AG04450 (cell line): ENCODE data around the gene COMP. TPM values are rescaled to one million over a fixed set of nuclear protein-coding genes. Genes with fewer than 3 reads are reported as not detected.

Experiments used
- CTCF ChIA-PET: fragments of 300-600, 350-600 bp; formaldehyde crosslinking; extraction: SDS; loops from one replicate; lab custom pipeline; 2022; ENCODE audit warnings: antibody characterized with exemption, inconsistent platforms; lab: Charles Lee
- POLR2A ChIA-PET: fragments of 350-600 bp; formaldehyde crosslinking; extraction: SDS; loops from one replicate; lab custom pipeline; 2021; ENCODE audit warnings: antibody characterized with exemption, inconsistent platforms; lab: Yijun Ruan, JAX
- DNase-seq: peaks from one replicate; pipeline ENCODE4 v3.0.0-alpha.2; 2011; ENCODE audit warnings: low read depth, low spot score
- H3K27ac ChIP-seq: one replicate; pipeline ENCODE4 v1.5.1; 2012; ENCODE audit warnings: low read depth, low read length, control low read depth
- H3K27me3 ChIP-seq: one replicate; pipeline ENCODE4 v1.6.0; 2012; ENCODE audit warnings: low read length; ENCODE audit not compliant: control insufficient read depth, insufficient read depth
- H3K4me3 ChIP-seq: 2 replicates; pipeline ENCODE4 v1.5.1; 2011; ENCODE audit warnings: mild to moderate bottlenecking, low read depth, low read length, control low read depth
- H3K9me3 ChIP-seq: 2 replicates; pipeline ENCODE4 v1.5.1; 2012; ENCODE audit warnings: low read length; ENCODE audit not compliant: control insufficient read depth, insufficient read depth
- CTCF ChIP-seq: IDR thresholded peaks from 2 replicates; pipeline ENCODE4 v1.5.1; 2011; ENCODE audit warnings: low read depth, low read length, control low read depth, inconsistent platforms
- polyA plus RNA-seq: library from polyadenylated mRNA; depleted of rRNA; stranded (reverse); fragments of >200 nt; gene quantifications from 2 replicates; pipeline ENCODE4 v1.2.3, GENCODE V29; 2011

COMP gene
- polyA plus RNA-seq, 1 experiment, result 0.09 TPM

GRCh38 chr19:18781047-18781600 lies 10.0 kb downstream of the COMP start:
- Histone ChIP-seq H3K9me3 (peaks cover 7% of the 10 kb centered on the region; the same call in 1 of the 2 replicates), H3K4me3 (no peak overlapping the region), H3K27ac (no peak overlapping the region), H3K27me3 (peaks cover 2% of the 10 kb centered on the region)
- TF ChIP-seq CTCF, result no peak
- POLR2A ChIA-PET, result no interaction called here
- CTCF ChIA-PET, result no interaction called here
- no peak for DNase-seq

GRCh38 chr19:18780631-18781030 lies 10.5 kb downstream of the COMP start:
- H3K27me3 ChIP-seq, result no peaks in the 10 kb centered on the region
- CTCF ChIA-PET, result no interaction called here
- POLR2A ChIA-PET, result no interaction called here

GRCh38 chr19:18780081-18780480 lies 11.0 kb downstream of the COMP start:
- Histone ChIP-seq H3K9me3 (peaks cover 7% of the 10 kb centered on the region; the same call in 1 of the 2 replicates), H3K27me3 (no peaks in the 10 kb centered on the region), H3K27ac (no peak overlapping the region), H3K4me3 (no peak overlapping the region)
- POLR2A ChIA-PET, result no interaction called here
- no peak for TF ChIP-seq CTCF
- no peak for DNase-seq
- CTCF ChIA-PET, result no interaction called here

More at GRCh38 chr19:18780631-18781030, 10.5 kb downstream of the COMP start:
- no peak for TF ChIP-seq CTCF
- no peak for DNase-seq
- peaks cover 7% of the 10 kb centered on the region; the same call in 1 of the 2 replicates for H3K9me3 ChIP-seq
- no peak overlapping the region for H3K4me3 ChIP-seq
- H3K27ac ChIP-seq, result no peak overlapping the region

GRCh38 chr19:18778826-18779495 lies 12.1 kb downstream of the COMP start:
- POLR2A ChIA-PET, result interaction anchor here (0.5 kb wide), 1 partner anchor 10 kb away, joined by 3 read pairs; no protein-coding TSS in a partner anchor
- no peak for TF ChIP-seq CTCF
- Histone ChIP-seq H3K4me3 (no peak overlapping the region), H3K27me3 (no peaks in the 10 kb centered on the region), H3K9me3 (peaks cover 2% of the 10 kb centered on the region; the same call in 1 of the 2 replicates), H3K27ac (no peak overlapping the region)
- no peak for DNase-seq
- CTCF ChIA-PET, result no interaction called here

- Histone ChIP-seq H3K27me3 (no peaks in the 10 kb centered on the region), H3K9me3 (no peaks in the 10 kb centered on the region; the same call in 1 of the 2 replicates), H3K4me3 (no peak overlapping the region), H3K27ac (no peak overlapping the region)
- ChIA-PET POLR2A (no interaction called here), CTCF (no interaction called here)
- no peak for TF ChIP-seq CTCF
- no peak for DNase-seq
Measured at GRCh38 chr19:18778076-18778389, 13.1 kb downstream of the COMP start.
